ENCODE results near the gene C5orf24.
"Not testable (repeated sequence)": the region's sequence is repeated elsewhere in the genome, so short reads cannot be mapped to it uniquely, and the experiment has no call there.

Gene C5orf24

DNA sequence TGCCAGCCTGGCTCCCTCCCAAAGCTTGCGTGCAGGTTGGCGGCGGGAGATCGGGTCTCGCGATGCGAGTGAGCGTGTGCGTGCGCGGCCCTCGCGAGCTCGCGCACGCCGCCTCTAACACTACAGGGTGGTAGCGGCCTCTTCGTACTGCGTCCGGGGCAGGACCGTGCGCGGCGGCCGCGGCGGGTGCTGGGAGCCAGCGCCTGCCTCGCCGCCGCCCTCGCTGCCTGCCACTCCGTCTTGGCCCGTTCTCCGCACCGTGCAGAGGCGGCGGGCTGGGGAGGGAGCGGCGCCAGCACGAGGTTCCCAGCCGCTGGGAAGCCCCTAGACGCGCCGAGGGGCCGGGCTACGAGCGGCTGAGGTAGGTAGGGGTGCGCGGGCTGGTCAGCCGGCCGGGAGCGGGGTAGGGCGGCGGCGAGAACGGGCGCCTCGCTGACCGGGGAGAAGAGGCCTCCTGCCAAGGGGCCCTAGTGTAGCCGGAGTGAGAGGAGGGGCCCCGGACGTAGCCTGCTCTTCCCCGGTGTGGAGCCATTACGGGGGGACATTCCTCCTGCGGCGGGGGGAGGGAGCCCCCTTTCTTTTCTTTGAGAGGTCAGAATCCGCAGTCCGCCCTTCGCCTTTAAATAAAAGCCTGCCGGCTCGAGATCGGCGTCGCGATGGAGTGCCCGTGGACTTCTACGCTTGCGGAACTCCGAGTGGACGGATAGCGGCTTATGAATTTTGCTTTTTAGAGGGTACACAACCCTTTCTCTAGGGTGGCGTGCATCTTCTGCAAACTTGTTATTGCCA is at the start of gene C5orf24:
C5orf24 (plus strand) TSS at position 117 of the 789 bp plus-strand sequence. CDS start 8,933 bp downstream, outside the sequence.
- DNase-seq = peak; percentile 93 to 94

DNA sequence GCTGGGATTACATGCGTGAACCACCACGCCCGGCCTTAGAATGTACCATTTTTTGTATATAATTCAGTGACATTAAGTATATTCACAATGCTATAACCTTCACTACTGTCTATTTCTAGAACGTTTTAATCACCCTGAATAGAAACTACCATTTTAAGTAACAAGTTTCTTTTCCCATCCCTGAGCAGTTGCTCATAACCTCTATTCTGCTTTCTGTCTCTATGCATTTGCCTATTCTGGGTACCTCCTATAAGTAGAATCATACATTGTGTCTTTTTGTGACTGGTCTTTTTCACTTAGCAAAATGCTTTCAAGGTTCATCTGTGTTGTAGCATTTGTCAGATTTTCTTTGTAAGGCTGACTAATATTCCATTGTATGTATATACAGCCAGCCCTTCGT is 47.3 kb upstream of the C5orf24 start:
- DNase-seq = no peak

GRCh38 chr5:134803821-134804220 is 41.9 kb upstream of the C5orf24 start:
- no peak for DNase-seq

DNA sequence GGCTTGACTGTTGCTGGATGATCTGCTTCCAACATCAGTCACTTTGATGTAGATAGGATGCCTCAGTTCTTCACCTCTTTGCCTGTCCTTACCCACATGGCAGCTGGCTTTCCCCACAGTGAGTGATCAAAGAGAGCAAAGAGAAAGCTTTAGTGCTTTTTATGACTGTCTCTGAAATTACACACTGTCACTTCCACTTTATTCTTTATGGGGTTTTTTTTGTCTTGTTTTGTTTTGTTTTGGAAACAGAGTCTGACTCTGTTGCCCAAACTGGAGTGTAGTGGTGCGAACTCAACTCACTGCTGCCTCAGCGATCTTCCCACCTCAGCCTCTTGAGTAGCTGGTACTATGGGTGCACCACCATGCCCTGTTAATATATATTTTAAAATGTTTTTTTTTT is 32.4 kb upstream of the C5orf24 start:
- DNase-seq = peak in 1 of 2 donors; percentile 17

DNA sequence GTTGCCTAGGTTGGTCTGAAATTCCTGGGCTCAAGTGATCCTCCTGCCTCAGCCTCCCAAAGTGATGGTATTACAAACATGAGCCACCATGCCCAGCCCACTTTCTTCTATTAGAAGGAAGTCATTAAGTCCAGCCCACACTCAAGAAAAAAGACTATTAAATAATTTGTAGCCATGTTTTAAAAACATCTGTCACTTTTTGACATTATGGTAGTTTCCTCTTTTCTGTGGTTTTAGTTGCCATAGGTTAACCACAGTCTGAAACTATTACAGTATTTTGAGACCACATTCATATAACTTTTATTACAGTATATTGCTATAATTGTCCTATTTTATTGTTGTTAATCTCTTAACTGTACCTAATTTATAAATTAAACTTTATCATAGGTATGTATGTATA is 31.9 kb upstream of the C5orf24 start:
- DNase-seq = peak in 1 of 2 donors; percentile 21

DNA sequence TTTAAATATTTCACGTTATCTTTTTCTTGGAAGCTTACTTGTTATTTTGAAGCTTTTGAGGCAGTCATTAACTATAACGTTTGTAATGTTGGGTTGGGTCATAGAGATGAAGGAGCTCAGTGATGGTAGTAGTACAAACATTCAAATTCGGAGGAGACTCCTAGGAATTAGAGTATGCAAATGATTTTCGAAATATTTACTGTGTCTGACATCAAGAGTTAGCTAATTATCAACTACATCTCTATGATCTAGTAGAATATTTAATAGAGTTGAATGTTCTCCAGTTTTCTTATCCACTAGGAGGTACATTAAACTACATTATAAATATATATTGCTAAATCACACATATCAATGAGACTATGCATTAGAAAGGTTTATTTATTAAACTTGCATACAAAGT is 28.8 kb upstream of the C5orf24 start:
- no peak for DNase-seq

DNA sequence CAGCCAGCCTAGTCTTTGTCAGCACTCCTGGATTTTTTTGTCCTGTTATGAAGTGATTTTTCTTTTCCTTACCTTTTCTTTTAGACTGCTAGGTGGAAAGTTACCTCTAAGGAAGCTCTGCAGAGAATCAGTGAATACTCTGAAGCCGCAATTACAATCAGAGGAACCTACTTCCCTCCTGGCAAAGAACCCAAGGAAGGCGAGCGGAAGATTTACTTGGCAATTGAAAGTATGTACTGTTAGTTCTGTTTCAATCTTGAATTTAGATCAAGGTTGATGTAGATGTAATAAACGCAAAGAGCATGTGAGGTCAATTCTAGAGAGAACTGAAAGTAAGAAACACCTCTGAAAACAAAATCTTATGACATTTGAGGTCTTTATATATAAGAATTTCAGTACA is 27.0 kb upstream of the C5orf24 start:
- DNase-seq = no peak

GRCh38 chr5:134819407-134819963 is 26.3 kb upstream of the C5orf24 start:
- DNase-seq = no peak

GRCh38 chr5:134821841-134822240 is 23.9 kb upstream of the C5orf24 start:
- no peak for DNase-seq

DNA sequence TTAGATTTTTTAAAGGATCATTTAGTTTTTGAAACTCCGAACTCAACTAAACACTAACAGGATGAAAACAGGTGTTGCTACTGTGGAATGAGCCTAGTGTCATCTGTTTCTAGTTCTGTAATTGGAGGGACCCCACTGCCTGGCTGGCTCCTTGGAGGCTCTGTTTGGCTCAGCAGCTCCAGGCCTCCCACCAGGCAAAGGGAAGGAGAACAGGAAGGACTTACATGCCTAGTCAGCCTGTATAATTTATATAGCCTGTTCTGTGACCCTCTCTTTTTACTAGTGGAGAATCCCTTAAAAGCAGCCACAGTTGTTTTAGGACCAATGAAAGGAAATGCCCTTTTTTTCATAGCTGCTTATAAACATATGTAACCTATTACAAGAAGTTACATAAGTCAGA is 21.1 kb upstream of the C5orf24 start:
- no peak for DNase-seq

DNA sequence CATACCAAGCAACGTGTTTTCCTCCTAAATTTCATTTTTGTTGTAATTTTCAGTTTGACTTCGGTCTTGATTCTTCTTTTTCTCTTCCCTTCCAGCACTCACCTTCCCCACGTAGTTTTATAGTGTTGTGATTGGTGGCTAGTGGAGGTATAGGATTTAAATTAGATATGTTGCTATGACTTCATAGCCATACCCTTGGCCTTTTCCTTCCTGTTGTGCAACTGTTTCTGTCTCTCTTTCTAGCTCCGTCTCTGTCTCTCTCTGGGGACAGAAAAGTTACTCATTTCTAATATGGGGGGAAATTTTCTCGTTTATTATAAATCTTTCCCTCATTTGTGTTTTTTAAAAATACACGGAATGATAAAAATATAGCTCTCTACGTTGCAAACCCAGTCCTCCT is 20.6 kb upstream of the C5orf24 start:
- no peak for DNase-seq

- no peak for DNase-seq
Observed at GRCh38 chr5:134833340-134834032, 12.3 kb upstream of the C5orf24 start.

GRCh38 chr5:134835623-134836022 is 10.1 kb upstream of the C5orf24 start:
- DNase-seq = no peak

DNA sequence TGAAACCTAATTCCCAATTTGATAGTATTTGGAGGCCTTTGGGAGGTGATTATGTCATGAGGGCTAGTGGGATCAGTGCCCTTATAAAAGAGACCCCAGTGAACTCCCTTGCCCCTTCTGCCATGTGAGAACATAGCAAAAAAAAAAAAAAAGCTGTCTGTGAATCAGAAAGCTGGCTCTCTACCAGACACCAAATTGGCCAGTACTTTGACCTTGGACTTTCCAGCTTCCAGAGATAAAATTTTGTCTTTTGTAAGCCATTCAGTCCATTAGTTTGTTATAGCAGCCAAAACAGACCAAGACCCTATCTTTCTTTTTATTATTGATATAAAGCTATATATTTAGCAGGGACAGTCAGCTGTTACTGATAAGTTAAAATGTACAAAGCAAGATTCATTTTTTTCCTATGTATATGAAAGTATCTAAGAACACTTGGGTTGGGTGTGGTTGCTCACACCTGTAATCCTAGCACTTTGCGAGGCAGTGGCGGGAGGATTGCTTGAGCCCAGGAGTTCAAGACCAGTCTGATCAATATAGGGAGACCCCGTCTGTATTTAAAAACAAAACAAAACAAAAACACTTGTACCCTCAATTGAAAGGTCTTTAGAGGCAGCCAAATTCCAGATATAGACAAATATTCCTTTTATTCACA is 8.1 kb upstream of the C5orf24 start:
- no peak for DNase-seq

DNA sequence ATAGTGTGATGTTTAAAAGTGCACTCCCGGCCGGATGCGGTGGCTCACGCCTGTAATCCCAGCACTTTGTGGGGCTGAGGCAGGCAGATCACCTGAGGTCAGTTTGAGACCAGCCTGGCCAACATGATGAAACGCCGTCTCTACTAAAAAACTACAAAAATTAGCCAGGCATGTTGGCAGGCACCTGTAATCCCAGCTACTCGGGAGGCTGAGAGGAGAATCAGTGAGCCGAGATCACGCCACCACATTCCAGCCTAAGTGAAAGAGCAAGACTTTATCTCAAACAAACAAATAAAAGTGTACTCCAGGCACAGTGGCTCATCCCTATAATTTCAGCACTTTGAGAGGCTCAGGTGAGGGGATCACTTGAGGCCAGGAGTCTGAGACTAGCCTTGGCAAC is 7.4 kb upstream of the C5orf24 start:
- DNase-seq = not testable (repeated sequence)

GRCh38 chr5:134840811-134841210 is 5.0 kb upstream of the C5orf24 start:
- DNase-seq = no peak

DNA sequence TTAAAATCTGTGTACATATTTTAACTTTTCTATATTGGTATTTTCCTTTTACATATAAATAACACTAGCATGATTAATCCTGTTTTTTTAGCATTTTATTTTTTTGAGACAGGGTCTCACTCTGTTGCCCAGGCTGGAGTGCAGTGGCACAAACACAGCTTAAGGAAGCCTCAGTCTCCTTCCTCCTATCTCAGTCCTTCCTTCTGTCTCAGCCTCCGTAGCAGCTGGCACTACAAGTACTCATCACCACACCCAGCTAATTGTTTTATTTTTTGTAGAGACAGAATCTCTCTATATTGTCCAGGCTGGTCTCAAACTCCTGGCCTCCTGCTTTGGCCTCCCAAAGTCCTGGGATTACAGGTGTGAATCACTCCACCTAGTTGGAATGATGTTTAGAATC is 1.5 kb upstream of the C5orf24 start:
- DNase-seq = no peak

GRCh38 chr5:134845335-134845851 is 375 bp upstream of the C5orf24 start:
- DNase-seq = no peak

DNA sequence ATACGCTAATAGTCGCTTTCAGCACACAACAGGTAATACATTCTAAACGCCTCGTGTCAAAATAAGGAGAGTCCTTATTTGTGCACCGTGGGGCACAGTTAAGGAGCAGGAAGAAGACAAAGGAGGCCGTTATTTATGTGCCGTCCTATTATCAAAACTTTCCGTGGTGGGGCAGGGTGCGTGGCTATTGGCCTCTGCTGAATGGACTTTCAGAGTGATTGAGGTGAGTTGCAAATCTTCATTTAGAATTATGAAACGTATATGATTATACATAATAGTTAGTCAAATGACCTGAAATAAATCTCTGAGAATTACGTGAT is 833 bp downstream of the C5orf24 start:
- DNase-seq = peak in 1 of 2 donors; percentile 42

GRCh38 chr5:134849434-134849933 is 3.7 kb downstream of the C5orf24 start:
- DNase-seq = not testable (repeated sequence)

DNA sequence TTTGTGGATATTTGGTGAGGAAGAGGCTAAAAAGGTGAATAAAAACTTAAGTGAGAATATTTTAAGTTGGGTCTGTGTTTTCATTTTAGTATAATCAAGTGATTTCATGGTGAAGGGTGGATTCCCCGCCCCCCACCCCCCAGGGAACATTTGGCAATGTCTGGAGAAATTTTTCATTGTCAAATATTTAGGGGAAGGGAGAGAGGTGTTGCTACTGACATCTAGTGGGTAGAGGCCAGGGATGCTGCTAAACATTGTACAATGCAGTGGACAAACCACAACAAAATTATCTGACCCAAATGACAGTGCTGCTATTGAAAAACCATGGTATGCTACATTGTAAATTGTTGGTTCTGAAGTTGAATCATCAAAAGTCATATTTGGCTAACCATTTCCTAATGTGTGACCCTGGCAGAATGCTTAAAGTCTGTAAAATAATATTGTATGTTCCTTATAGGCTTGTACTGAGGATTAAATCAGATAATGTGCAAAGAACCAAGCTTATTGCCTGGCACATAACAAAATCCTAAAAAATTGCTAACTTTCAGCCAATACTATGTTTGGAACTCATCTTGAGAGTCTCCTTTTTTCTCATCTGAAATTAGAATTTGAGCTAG is 5.6 kb downstream of the C5orf24 start:
- DNase-seq = peak in 1 of 2 donors; percentile 10

- DNase-seq = not testable (repeated sequence)
Observed at GRCh38 chr5:134856465-134856864, 10.7 kb downstream of the C5orf24 start.

- no peak for DNase-seq
Observed at GRCh38 chr5:134857401-134857800, 11.6 kb downstream of the C5orf24 start.
